ENCODE measurements around the gene LASP1NB.

- TF ChIP-seq ZFP3 (CRISPR knock-in tag; IDR thresholded peaks at IDR 0.05) (no peak), BACH2 (CRISPR knock-in tag; IDR thresholded peaks at IDR 0.05; ENCODE audit: borderline replicate concordance) (no peak), GLIS3 (CRISPR knock-in tag; IDR thresholded peaks at IDR 0.05) (no peak), RARB (CRISPR knock-in tag; IDR thresholded peaks at IDR 0.05) (no peak), TCF4 (CRISPR knock-in tag; IDR thresholded peaks at IDR 0.05; ENCODE audit: borderline replicate concordance) (no peak), ZNF565 (CRISPR knock-in tag; conservative IDR thresholded peaks at IDR 0.05; ENCODE audit: low read depth) (no peak), ZC3H10 (CRISPR knock-in tag; IDR thresholded peaks at IDR 0.05) (no peak)
- TF ChIP-seq, protein P1, sequence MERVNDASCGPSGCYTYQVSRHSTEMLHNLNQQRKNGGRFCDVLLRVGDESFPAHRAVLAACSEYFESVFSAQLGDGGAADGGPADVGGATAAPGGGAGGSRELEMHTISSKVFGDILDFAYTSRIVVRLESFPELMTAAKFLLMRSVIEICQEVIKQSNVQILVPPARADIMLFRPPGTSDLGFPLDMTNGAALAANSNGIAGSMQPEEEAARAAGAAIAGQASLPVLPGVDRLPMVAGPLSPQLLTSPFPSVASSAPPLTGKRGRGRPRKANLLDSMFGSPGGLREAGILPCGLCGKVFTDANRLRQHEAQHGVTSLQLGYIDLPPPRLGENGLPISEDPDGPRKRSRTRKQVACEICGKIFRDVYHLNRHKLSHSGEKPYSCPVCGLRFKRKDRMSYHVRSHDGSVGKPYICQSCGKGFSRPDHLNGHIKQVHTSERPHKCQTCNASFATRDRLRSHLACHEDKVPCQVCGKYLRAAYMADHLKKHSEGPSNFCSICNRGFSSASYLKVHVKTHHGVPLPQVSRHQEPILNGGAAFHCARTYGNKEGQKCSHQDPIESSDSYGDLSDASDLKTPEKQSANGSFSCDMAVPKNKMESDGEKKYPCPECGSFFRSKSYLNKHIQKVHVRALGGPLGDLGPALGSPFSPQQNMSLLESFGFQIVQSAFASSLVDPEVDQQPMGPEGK (CRISPR knock-in tag; IDR thresholded peaks at IDR 0.05; ENCODE audit: borderline replicate concordance), result no peak
These were observed 6.5 kb upstream of the LASP1NB start for GRCh38 chr17:38918916-38919315.
